Spleen (tissue), 7 donors: ENCODE measurements around the gene HMGN4.

Experiments used
- CTCF ChIP-seq, 11 experiments: fragments of 200-600 bp in 7 of 11; fragments of 450-650 bp in 4 of 11; sonication (generic) in 4 of 11; IDR thresholded peaks in 8 of 11; conservative IDR thresholded peaks in 3 of 11; 1 replicate in 7 of 11; 2 replicates in 4 of 11; pipeline versions ENCODE4 v1.4.0 to v1.8.0; 2016 to 2021; ENCODE audit warnings: antibody characterized with exemption in 11 of 11, inconsistent platforms in 4 of 11, mild to moderate bottlenecking in 1 of 11
- POLR2A ChIP-seq, 3 donors: fragments of 450-650 bp; IDR thresholded peaks; one replicate each; pipeline ENCODE4 v1.5.1; 2017; ENCODE audit warnings: antibody characterized with exemption in 3 of 3, mild to moderate bottlenecking in 1 of 3
- donor health status: DM: no; HTN: no; CAD: no; lungs with moderate emphysema.
- donor health status: DM: no; HTN: no; CAD: no.
- donor health status: DM: no; HTN: no; CAD: no.

- TF ChIP-seq POLR2A (IDR thresholded peaks at IDR 0.05), result no peak
- TF ChIP-seq CTCF (IDR thresholded peaks at IDR 0.05 in 8 of 11, conservative IDR thresholded peaks at IDR 0.05 in 3 of 11), result no peak
These were observed 40.6 kb upstream of the HMGN4 start for GRCh38 chr6:26497610-26498009.
